Left hindlimb (tissue), 1 donor: ENCODE results near the gene ZDHHC24.
A peak's percentile ranks its signal among the peaks of the same experiment; 100 is the strongest.

ENCODE experiments used
- DNase-seq: peaks from one replicate; pipeline ENCODE4 v3.0.0-alpha.2; 2018

ZDHHC24 gene

GRCh38 chr11:66493130-66493529 is 52.7 kb downstream of the ZDHHC24 start:
- no peak for DNase-seq

GRCh38 chr11:66492161-66492865 is 53.5 kb downstream of the ZDHHC24 start:
- DNase-seq, result no peak

DNA sequence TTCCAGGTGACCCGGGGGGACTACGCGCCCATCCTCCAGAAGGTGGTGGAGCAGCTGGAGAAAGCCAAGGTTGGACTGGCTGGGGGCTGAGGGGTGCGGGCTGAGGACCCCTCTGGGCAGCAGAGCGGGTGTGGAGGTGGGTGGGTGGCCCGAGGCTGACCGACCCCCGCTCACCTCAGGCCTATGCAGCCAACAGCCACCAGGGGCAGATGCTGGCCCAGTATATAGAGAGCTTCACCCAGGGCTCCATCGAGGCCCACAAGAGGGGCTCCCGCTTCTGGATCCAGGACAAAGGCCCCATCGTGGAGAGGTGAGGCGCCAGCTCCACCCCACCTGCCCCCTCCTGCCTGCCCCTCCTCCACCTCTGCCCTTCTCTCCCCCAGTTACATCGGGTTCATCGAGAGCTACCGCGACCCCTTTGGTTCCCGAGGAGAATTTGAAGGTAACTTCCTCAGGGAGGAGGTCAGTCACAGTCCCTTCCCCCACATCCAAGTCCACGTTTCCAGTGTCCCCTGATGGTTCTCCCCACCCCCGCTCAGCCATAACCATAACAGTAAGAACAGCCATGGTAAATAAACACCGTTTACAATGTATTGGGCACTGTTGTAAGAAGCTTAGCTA is 54.4 kb downstream of the ZDHHC24 start:
- no peak for DNase-seq

DNA sequence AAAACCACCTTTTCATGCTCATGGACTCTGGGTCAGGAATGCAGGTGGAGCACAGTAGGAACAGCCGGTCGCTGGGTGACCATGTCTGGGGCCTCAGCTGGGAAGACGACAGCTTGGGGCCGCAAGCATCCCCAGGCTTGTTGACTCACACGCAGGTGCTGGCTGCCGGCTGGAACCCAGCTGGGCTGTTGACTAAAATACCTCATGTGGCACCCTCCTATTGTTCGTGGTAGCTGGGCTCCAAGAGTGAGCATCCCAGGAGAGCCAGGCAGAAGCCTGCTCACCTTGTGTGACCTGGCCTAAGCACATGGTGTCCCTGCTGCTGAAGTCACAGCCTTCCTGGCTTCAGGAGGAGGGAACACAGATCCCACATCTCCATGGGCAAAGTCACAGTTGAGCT is 56.2 kb downstream of the ZDHHC24 start:
- DNase-seq, result no peak

- no peak for DNase-seq
Measured at GRCh38 chr11:66488957-66489356, 56.9 kb downstream of the ZDHHC24 start.

DNA sequence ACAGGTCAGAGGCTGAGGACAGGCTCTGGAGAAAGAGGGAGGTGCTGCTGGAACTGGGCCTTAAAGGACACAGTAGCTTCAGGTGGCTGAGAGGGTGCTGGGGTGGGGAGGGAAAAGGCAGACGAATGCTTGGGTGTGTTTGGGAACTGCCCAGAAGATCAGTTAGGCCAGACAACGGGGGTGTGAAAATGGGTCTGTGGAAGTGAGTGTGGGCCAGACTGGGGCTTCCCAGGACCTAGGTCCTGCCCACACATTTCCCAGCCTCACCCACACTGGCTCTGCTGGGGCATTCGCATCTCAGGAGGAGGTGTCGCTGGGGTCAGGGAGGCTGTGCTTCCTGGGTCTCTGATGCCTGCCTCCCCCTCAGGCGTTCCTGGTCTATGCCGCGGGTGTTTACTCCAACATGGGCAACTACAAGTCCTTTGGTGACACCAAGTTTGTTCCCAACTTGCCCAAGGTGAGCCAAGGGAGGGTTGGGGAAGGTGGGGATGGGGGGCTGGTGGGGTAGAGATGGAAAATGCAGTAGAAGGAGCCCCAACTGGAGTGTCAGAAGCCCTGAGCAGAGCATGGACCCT is 61.0 kb downstream of the ZDHHC24 start:
- DNase-seq, result no peak

DNA sequence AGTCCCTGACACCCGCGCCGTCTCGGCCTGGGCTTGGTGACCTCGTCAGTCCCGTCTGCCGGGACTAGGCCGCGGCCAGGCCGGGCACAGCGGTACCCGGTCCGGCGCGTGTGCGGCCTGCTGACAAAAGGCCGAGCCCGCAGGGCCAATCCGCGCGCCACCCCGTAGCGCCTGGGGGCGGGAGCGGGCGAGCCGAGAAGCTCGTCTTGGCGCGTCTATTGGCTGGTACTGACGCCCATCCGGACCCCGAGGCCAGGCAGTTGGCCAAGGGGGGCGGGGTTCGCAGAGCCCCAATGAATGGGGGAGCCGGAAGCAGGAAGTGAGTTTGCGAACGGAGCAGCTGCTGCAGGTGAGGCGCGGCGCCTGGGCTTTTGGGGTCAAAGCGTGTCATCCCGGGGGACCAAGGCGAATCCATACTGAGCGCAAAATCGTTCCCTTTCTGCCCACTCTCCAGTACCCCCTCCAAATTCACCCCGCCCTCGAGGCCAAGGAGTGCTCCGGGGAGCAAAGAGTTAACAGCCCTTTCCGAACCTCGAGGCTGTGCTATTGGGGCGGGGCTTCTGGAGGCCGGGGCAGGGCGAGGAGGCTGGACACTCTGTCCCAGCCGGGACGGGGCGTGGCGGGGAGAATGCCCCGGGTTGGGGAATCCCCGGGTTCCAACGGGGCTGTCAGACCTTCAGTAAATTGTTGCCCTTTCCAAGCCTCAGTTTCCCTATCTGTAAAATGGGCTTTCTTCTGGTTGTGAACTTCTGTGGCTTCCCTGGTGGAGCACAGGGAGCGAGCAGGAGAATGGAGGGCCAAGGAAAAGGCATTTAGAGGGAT is 65.5 kb downstream of the ZDHHC24 start, which contains the start of gene DPP3:
Gene DPP3 (plus strand): TSS at position 318 of the 822 bp plus-strand sequence. CDS start 1,767 bp downstream, outside the sequence.
- DNase-seq, result peak; percentile 97

DNA sequence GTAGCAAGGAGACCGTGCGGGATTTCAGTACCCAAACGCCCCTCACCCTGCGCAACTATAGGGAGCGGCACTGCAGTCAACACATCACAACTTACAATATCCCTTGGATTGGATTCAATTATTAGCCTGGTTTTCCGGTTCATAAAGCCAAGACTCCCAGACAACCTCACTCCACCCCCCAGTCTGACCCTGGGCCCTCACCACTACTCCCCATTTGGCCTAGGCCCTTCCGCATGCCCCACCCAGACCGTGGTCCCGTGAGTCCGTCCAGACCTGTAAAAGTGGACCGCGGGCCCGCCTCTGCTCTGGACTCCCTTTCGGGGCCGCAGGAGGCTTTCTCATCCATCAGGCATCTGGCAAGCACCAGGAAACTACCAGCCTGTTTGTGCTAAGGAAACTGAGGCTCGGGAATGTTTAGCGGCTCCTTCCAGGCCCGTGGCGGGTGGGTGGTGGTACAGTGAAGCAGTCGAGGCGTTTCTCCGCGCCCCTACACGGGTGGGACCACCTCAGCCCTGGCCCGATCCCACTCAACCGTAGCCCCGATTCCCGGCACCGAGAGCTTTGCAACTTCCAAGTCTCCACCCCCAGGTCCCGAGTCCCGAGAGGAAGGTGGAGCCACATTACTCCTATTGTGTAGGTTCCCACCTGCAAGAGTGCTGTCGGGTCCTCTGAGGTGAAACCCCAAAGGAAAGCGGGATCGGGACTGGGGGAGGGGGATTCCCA is 66.3 kb downstream of the ZDHHC24 start:
- peak; percentile 53 for DNase-seq

GRCh38 chr11:66478729-66479393 is 67.0 kb downstream of the ZDHHC24 start:
- no peak for DNase-seq

GRCh38 chr11:66477263-66478201 is 68.3 kb downstream of the ZDHHC24 start:
- DNase-seq, result no peak

DNA sequence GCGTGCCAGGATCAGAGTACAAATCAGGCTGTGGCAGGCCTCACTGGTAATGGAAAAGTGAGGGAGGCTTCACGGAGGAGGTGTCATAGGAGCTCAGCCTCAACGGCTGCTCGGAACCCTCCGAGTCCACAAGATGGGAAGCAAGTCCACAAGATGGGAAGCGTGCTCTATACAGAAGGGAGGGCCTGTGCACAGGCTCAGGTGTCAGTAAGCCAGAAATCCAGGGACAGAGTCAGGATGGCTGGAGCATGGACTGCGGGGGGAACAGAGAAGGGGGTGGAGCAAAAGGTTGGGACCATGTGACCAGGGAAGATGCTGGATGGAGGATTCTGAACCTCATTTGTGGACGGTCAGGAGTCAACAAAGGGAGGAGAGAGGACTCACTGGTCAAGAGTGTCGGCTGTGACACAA is 69.0 kb downstream of the ZDHHC24 start:
- no peak for DNase-seq

DNA sequence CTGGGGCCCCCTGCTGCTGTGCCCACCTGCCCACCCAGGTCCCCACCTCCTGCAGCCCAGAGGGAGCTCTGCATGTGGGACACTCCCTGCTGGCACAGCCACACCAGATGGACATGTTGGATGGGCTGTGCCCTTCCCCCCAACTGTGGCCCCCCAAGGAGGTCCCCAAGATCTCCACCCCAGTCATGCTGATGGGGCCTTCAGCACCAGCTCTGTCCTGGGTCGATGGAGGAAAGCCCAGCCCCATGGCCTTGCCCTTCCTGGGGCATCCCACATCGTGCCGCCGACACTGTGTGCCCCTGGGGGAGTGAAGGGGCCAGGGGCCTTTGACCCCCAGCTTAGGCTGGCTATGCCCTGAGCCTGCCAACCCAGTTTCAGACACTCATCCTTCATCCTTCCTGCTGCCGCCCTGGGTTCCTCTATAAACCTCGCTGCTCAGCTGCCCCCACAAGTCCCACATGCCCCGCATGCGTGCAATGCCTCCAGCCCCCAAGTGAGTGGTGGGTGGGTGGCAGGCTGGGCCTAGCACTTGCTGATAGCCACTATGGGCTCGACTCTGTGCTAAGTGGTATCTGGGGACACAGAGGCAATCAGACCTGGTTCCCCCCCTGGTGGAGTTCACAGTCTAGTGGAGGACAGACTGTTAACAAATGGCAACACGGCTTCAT is 69.5 kb downstream of the ZDHHC24 start:
- DNase-seq, result no peak

DNA sequence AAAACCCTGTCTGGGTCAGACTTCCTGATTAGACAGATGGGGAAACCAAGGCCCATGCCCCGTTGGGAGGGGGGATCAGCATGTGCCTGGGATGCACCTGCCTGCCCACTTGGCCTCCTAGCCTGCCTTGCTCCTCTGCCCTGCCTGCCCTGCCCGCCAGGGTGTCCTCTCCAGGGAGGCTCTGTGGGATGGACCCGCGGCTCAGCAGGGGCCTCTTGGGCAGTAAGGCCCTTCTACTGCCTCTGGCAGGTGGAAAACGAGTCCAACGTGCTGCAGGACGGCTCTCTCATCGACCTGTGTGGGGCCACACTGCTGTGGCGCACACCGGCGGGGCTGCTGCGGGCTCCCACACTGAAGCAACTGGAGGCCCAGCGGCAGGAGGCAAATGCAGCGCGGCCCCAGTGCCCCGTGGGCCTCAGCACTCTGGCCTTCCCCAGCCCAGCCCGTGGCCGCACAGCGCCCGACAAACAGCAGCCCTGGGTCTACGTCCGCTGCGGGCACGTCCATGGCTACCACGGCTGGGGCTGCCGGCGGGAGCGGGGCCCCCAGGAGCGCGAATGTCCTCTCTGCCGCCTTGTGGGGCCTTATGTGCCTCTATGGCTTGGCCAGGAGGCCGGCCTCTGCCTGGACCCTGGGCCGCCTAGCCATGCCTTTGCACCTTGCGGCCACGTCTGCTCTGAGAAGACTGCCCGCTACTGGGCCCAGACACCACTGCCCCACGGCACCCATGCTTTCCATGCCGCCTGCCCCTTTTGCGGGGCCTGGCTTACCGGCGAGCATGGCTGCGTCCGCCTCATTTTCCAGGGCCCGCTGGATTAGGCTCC is 70.3 kb downstream of the ZDHHC24 start:
- DNase-seq, result no peak

DNA sequence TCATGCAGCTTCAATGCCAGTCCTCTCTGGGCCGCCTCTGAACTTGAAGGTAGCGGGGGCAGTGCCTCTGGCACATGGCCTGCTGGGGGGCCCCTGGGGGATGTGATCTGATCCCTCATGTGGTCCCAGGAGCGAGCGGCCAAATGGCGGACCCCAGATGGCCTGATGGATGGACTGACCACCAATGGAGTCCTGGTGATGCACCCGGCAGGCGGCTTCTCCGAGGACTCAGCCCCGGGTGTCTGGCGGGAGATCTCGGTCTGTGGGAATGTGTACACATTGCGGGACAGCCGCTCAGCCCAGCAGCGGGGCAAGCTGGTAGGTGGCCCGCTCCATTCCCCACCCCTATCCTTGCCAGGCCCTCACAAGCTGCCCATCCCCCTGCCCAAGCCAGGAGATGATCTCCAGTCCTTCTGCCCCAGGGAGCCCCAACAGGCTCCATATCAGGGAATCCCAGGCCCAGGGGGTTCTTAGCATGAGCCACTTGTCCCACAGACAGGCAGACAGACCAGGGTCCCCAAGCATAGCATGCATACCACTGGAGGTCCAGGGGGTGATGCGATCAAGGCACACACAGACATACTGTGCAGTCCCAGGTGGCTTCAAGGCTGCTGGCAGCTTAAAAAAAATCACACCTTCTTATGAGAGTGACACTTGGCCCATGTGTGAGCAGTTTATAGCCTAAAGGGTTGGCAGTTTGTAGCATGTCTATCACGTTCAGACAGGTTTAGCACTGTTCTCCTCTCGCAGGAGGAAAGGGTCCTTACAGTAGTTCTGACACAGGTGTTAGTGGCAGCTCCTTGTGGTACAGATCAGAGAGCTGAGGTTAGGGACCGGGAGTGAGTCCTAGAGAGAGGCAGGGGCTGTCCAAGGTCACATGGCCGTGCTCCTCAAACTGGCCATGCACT is 72.0 kb downstream of the ZDHHC24 start:
- DNase-seq, result no peak

DNA sequence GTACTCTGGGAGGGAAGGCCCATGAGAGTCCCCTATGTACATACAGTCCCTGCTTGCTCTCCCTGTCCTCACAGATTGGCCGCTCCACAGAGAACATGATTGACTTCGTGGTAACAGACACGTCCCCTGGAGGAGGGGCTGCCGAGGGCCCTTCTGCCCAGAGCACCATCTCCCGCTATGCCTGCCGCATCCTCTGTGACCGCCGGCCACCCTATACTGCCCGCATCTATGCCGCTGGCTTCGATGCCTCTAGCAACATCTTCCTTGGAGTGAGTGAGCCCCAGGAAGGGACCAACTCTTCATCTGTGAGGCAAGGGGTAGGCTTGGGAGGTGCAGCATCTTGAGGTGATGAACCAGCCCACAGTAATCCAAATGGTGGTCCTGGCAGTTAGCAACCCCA is 72.7 kb downstream of the ZDHHC24 start:
- no peak for DNase-seq

- no peak for DNase-seq
Measured at GRCh38 chr11:66472054-66472453, 73.8 kb downstream of the ZDHHC24 start.

DNA sequence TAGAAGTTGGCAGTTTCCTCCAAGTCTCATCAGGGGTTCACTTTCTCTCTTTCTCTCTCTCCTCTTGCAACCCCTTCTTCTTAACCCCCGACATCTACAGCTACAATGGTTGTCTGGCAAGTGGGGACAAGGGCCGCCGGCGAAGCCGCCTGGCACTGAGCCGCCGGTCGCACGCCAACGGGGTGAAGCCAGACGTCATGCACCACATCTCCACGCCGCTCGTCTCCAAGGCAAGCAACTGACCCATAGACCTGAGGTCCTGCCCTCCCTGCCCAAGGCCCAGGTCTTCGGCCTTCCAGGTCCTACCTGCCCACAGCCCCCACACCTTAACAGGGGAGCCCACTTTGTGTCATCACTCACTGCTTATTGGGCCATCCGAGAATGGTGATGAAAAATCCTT is 74.7 kb downstream of the ZDHHC24 start:
- no peak for DNase-seq
